Right lung (tissue), 5 donors: ENCODE measurements around the gene MAMLD1. TPM values are rescaled to one million over a fixed set of nuclear protein-coding genes. Genes with fewer than 3 reads are reported as not detected.

Experiments used
- polyA plus RNA-seq, 5 donors: library from polyadenylated mRNA; unstranded; fragments of 120-200 nt; gene quantifications; one replicate each; pipeline versions ENCODE4 v1.2.1 to v1.2.3, GENCODE V29; 2013; ENCODE audit warnings: inconsistent platforms in 1 of 5, low replicate concordance in 1 of 5; ENCODE audit not compliant: insufficient read length in 5 of 5, insufficient read depth in 1 of 5

Gene MAMLD1
- polyA plus RNA-seq, 5 donors, result 11.6 to 17.3 (median 15.2) TPM

Other genes starting within 250 kb of the MAMLD1 start
- gene MTM1, start 205.3 kb downstream of the MAMLD1 start, polyA plus RNA-seq, result 10 to 100 TPM in 4 of 5 donors, 1 to 10 TPM in 1; 9.5 to 14.9 (median 14.5) TPM